Putamen (tissue), 1 donor: ENCODE measurements around the gene POU6F2.
"Not testable (repeated sequence)": the region's sequence is repeated elsewhere in the genome, so short reads cannot be mapped to it uniquely, and the experiment has no call there.

ENCODE experiments used
- DNase-seq: peaks from one replicate; pipeline ENCODE4 v3.0.0-alpha.2; 2016; ENCODE audit warnings: low spot score

Gene POU6F2

GRCh38 chr7:39306016-39306570 is 328.4 kb downstream of the POU6F2 start:
- no peak for DNase-seq

- no peak for DNase-seq
These were observed 333.0 kb downstream of the POU6F2 start for GRCh38 chr7:39310699-39311098.

- no peak for DNase-seq
These were observed 334.7 kb downstream of the POU6F2 start for GRCh38 chr7:39312254-39312989.

- DNase-seq = no peak
These were observed 335.7 kb downstream of the POU6F2 start for GRCh38 chr7:39313376-39313775.

- no peak for DNase-seq
These were observed 336.3 kb downstream of the POU6F2 start for GRCh38 chr7:39313974-39314373.

GRCh38 chr7:39317107-39317506 is 339.4 kb downstream of the POU6F2 start:
- no peak for DNase-seq

- DNase-seq = no peak
These were observed 340.2 kb downstream of the POU6F2 start for GRCh38 chr7:39317896-39318295.

- no peak for DNase-seq
These were observed 343.5 kb downstream of the POU6F2 start for GRCh38 chr7:39321245-39321644.

GRCh38 chr7:39321909-39322498 is 344.3 kb downstream of the POU6F2 start:
- no peak for DNase-seq

GRCh38 chr7:39324139-39324760 is 346.5 kb downstream of the POU6F2 start:
- no peak for DNase-seq

GRCh38 chr7:39331607-39332006 is 353.9 kb downstream of the POU6F2 start:
- not testable (repeated sequence) for DNase-seq

GRCh38 chr7:39332142-39332541 is 354.4 kb downstream of the POU6F2 start:
- DNase-seq = no peak

- DNase-seq = no peak
These were observed 356.0 kb downstream of the POU6F2 start for GRCh38 chr7:39333701-39334100.

GRCh38 chr7:39336442-39336841 is 358.7 kb downstream of the POU6F2 start:
- DNase-seq = no peak

GRCh38 chr7:39338716-39339115 is 361.0 kb downstream of the POU6F2 start:
- DNase-seq = no peak

GRCh38 chr7:39339591-39339990 is 361.9 kb downstream of the POU6F2 start:
- no peak for DNase-seq

GRCh38 chr7:39341083-39341482 is 363.4 kb downstream of the POU6F2 start:
- no peak for DNase-seq

- no peak for DNase-seq
These were observed 365.1 kb downstream of the POU6F2 start for GRCh38 chr7:39342763-39343162.

GRCh38 chr7:39349452-39350123 is 371.9 kb downstream of the POU6F2 start:
- no peak for DNase-seq

GRCh38 chr7:39353615-39354376 is 376.1 kb downstream of the POU6F2 start:
- DNase-seq = no peak

GRCh38 chr7:39355664-39356063 is 378.0 kb downstream of the POU6F2 start:
- DNase-seq = no peak
